T-helper 1 cell treated with Interleukin-12 subunit alpha and Interleukin-12 subunit beta and Interleukin-4 antibody, amounts not matched to agents 30 ng/mL and 1 ng/mL, for 36 hours (primary cell): ENCODE data around the gene DNTT. TPM values are rescaled to one million over a fixed set of nuclear protein-coding genes. Genes with fewer than 3 reads are reported as not detected.

Experiments
- intact Hi-C: fragments of 100-400 bp; cut with micrococcal nuclease; formaldehyde crosslinking; loops from one replicate; pipeline ENCODE4 v1.15.1; 2024
- total RNA-seq: library from RNA; stranded (reverse); gene quantifications from 2 replicates; pipeline ENCODE4 v1.2.3, GENCODE V29; 2022

Gene DNTT
- total RNA-seq, 1 donor from 2014 or later = not detected

DNA sequence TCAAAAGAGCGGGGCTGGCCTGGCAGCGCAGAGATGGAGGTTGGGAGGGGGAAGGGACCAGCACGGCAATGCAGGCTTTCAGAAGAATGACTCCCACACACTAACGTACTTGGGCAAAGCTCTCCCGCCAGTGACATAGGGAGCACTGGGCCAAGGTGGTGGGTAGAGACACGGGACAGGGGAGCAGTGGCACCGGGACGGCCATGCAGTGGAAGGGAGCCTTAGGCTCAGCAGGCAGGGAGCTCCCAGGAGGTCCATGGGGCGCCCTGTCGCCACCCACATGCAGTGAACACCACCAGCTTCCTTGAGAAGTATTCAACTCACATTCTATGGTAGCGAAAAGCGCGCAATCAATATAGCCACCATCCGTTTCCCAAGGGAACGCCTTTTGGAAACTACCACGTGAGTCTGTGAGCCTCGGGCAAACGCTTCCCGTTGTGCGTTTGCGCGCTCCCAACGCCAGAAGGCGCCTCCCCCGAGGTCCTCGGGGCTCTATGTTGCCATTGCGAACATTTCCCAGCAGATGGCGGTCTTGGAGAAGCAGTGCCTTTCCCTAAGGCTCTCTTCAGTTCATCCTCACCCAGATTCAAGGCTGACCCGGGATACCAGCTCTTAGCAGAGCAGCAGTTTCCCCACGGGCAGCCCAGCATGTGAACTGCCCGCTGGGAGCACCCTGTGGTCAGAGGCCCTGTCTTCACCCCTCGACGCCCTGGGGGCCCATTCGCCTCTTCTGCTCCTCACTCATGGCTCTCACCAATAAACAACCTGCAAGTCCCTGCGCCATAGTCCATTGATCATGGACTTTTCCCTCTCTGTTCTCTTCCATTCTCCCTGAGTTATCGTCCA, 71.0 kb downstream of the DNTT start:
- intact Hi-C loops = loop anchor here (1.0 kb wide), 5 partner anchors 139 to 650 kb away; no protein-coding TSS in a partner anchor

DNA sequence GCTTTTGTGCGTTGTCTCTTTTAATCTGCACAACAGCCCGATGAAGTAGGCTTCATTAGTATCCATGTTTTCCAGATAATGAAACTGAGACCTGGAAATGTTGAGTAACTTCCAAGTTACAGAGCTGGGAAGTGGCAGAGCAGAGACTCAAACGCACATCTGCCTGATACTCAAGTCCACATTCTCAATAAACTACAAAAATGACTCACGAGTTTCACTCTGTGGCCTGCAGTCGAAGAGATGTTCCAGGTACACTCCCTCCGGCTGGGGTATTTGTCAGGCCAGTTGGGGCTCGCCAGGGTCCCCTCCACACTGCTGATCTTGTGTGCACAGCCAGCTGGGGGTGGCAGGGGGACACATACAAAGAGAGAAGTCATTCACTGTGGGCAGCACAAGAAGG, 72.2 kb downstream of the DNTT start:
- intact Hi-C loops = no loop called here

DNA sequence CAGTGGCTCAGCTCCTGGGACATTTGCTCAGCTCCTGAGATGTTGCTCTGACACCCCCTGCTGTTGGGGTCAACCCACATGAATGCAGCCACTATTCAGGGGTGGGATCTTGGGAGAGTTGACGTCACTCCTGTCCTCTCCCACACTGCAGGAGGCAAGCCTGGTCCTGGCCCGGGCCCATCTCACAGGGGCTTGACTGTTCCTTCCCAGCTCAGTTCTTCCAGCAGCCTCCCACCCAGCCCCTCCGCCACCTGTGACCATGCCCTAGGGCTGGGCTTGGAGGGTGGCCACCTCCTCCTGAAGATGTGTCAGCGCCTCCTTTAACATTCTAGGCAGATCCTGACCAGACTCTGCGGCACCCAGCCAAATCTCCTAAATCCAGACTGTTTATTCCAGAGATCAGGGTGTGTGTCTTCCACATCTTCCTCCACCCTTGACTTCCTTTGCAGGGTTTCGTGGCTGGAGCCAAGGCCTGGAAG, 73.6 kb downstream of the DNTT start:
- intact Hi-C loops = no loop called here

DNA sequence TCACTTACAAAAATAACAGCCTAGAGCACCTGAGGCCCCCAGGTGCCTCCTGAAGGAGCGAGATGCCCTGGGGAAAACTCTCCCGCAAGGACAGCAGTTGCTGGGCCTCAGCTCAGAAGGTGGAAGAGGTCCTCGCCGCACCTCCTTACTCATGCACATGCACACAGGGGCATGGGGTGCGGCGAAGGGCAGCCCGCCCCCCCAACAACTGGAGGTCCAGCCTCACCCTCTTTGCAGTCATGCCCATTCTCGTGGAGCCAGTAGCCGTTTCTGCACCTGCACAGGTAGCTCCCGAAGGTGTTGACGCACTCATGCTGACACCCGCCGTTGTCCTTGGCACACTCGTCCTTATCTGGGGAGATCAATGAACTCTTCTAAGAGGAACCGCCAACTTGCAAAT, 74.5 kb downstream of the DNTT start:
- intact Hi-C loops = no loop called here

DNA sequence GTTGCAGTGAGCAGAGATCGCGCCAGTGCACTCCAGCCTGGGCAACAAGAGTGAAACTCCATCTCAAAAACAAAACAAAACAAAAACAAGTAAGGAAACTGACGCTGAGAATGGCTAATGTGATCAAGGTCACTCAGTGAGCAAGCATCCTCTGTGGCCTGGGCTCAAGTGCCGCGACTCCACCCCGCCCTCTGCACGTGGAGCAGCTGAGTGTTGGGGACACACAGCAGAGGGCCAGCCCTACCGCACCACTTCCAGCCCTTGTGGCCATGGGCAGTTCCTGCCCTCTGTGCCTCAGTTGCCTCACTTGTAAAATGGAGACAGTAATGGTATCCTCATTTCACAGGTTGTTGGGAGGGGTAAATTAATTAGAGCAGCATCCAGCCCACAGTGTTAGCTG, 75.5 kb downstream of the DNTT start:
- intact Hi-C loops = no loop called here

DNA sequence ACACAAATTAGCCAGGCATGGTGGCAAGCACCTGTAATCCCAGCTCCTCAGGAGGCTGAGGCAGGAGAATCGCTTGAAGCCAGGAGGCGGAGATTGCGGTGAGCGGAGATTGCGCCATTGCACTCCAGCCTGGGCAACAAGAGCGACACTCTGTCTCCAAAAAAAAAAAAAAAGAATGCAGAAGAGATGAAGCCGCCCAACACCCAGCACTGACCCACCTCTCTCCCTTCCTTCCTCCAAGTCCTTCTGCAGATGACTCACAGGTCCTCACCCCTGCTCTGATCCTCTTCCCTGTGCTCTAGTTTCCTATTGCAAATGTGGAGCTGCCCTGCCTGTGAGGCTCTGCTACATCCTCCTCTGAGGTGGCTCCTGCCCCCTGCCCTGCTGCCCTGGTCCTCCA, 76.6 kb downstream of the DNTT start:
- intact Hi-C loops = no loop called here

DNA sequence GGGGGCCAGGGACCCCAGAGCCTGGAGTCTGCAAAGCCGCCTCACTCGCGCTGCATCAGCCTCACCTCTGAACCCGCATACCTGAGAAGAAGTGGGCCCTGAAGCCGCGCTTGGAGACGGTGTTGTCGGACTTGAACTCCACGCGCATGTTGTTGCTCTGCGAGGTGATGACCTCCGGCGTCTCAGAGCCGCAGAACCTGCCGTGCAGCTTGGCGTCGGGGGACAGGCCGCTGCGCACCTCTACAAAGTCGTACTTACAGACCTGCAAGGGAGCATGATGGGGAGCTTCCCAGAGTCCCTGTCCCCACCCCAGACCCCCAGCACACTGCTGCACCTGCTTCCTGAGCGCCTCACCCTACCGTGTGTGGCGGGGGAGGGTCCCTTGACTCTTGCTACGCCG, 80.3 kb downstream of the DNTT start:
- intact Hi-C loops = no loop called here

DNA sequence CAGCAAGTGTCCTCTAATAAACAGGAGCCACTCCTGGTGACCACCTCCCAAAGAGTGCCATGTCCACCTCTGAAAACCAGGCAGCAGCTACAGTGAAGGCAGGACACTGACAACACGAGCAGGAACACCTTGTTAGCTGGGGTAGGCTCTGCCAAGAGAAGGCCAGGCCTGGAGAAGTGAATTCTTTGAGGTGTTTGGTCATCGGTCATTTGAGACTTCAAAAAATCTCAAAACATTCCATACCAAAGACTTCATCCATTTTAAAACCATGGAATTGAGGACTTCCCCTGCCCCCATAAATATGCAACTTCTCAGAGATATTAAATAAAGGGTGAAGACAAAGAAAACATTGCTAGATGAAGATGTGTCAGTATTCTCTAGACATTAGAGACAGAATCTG, 82.9 kb downstream of the DNTT start:
- intact Hi-C loops = no loop called here

DNA sequence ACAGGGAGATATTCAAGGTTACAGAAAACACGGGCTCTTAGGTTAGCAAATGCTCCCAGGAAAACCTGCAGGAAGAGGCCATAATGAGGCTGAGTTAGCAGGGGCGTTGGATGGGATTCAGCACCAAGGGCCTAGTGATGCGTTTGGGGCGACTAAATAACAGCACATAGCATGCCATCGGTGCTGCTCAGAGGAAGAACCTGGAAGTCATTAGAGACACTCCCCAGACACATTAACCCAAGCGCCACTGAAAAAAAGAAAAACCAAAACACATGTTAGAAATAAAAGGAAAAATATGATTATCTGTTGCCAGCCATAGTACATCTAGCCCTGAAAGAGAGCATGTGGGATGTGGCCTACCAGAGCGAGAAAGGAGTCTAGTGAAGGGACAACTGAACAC, 83.4 kb downstream of the DNTT start:
- intact Hi-C loops = no loop called here

Other genes starting within 250 kb of the DNTT start
- 22.2 and 26.6 TPM in 2 replicates for gene ZNF518A, start 174.1 kb upstream of the DNTT start, total RNA-seq
- not detected in 2 replicates for gene BLNK, start 32.9 kb upstream of the DNTT start, total RNA-seq
- not detected in 2 replicates for gene OPALIN, start 54.6 kb downstream of the DNTT start, total RNA-seq
- 0.10 TPM in 1 of 2 replicates, not detected in the other for gene TLL2, start 209.5 kb downstream of the DNTT start, total RNA-seq